H9 (cell line): ENCODE data around the gene BRD3OS. TPM values are rescaled to one million over a fixed set of nuclear protein-coding genes. Genes with fewer than 3 reads are reported as not detected.

Source experiments
- DNase-seq: peaks from one replicate; pipeline ENCODE4 v3.0.0-alpha.2; 2017
- H2AFZ ChIP-seq: one replicate; pipeline ENCODE4 v1.6.1; 2013; ENCODE audit warnings: mild to moderate bottlenecking, low read length, control low read depth, moderate library complexity
- H2AK5ac ChIP-seq: 2 replicates; pipeline ENCODE4 v1.6.1; 2013; ENCODE audit warnings: low read length, control low read depth, mixed read lengths; ENCODE audit not compliant: insufficient read length
- H2BK120ac ChIP-seq: one replicate; pipeline ENCODE4 v1.6.1; 2013; ENCODE audit warnings: low read depth, mild to moderate bottlenecking, low read length, control low read depth, inconsistent platforms; ENCODE audit not compliant: poor library complexity, severe bottlenecking
- H2BK12ac ChIP-seq: 2 replicates; pipeline ENCODE4 v1.6.1; 2013; ENCODE audit warnings: low read length, control low read depth, mixed read lengths, low read depth; ENCODE audit not compliant: insufficient read length
- H2BK15ac ChIP-seq: 2 replicates; pipeline ENCODE4 v1.6.1; 2013; ENCODE audit warnings: low read depth, low read length, control low read depth
- H2BK20ac ChIP-seq: one replicate; pipeline ENCODE4 v1.6.1; 2013; ENCODE audit warnings: low read depth, mild to moderate bottlenecking, low read length, control low read depth, inconsistent platforms; ENCODE audit not compliant: poor library complexity, severe bottlenecking
- H2BK5ac ChIP-seq: 2 replicates; pipeline ENCODE4 v1.6.1; 2013; ENCODE audit warnings: low read length, control low read depth, mixed read lengths; ENCODE audit not compliant: insufficient read length
- H3K14ac ChIP-seq: 2 replicates; pipeline ENCODE4 v1.6.1; 2013; ENCODE audit warnings: low read length, control low read depth; ENCODE audit not compliant: insufficient read depth
- H3K18ac ChIP-seq: 2 replicates; pipeline ENCODE4 v1.6.1; 2013; ENCODE audit warnings: low read depth, mild to moderate bottlenecking, mixed read lengths, low read length, control low read depth; ENCODE audit not compliant: insufficient read length
- H3K23ac ChIP-seq: 2 replicates; pipeline ENCODE4 v1.6.1; 2013; ENCODE audit warnings: low read length, control low read depth, mixed read lengths, low read depth; ENCODE audit not compliant: insufficient read length
- H3K23me2 ChIP-seq: 2 replicates; pipeline ENCODE4 v1.6.1; 2013; ENCODE audit warnings: low read depth, mild to moderate bottlenecking, mixed read lengths, low read length, control low read depth; ENCODE audit not compliant: insufficient read length, poor library complexity, severe bottlenecking
- H3K27ac ChIP-seq: 2 replicates; pipeline ENCODE4 v1.5.1; 2013; ENCODE audit warnings: low read length, control low read depth, mixed read lengths, low read depth; ENCODE audit not compliant: insufficient read length
- H3K27me3 ChIP-seq: 2 replicates; pipeline ENCODE4 v1.6.1; 2013; ENCODE audit warnings: low read length, control low read depth, inconsistent platforms; ENCODE audit not compliant: insufficient read depth
- H3K4ac ChIP-seq: 2 replicates; pipeline ENCODE4 v1.6.1; 2013; ENCODE audit warnings: low read depth, mild to moderate bottlenecking, control low read depth, inconsistent platforms, low read length, moderate library complexity
- H3K4me1 ChIP-seq: 2 replicates; pipeline ENCODE4 v1.6.1; 2013; ENCODE audit warnings: low read length, control low read depth, inconsistent platforms; ENCODE audit not compliant: insufficient read depth
- H3K4me2 ChIP-seq: 2 replicates; pipeline ENCODE4 v1.6.1; 2013; ENCODE audit warnings: low read length, control low read depth, mixed read lengths; ENCODE audit not compliant: insufficient read length, insufficient read depth
- H3K56ac ChIP-seq: 2 replicates; pipeline ENCODE4 v1.6.1; 2013; ENCODE audit warnings: low read depth, mild to moderate bottlenecking, mixed read lengths, low read length, control low read depth; ENCODE audit not compliant: insufficient read length
- H3K79me1 ChIP-seq: 2 replicates; pipeline ENCODE4 v1.6.1; 2013; ENCODE audit warnings: low read depth, mild to moderate bottlenecking, moderate library complexity, low read length, control low read depth, inconsistent platforms; ENCODE audit not compliant: insufficient read depth, poor library complexity, severe bottlenecking
- H3K79me2 ChIP-seq: 2 replicates; pipeline ENCODE4 v1.6.1; 2013; ENCODE audit warnings: low read length, control low read depth, inconsistent platforms; ENCODE audit not compliant: insufficient read depth
- H3K9ac ChIP-seq: 2 replicates; pipeline ENCODE4 v1.6.1; 2013; ENCODE audit warnings: low read length, control low read depth, mixed read lengths; ENCODE audit not compliant: insufficient read length; ENCODE audit errors: extremely low read depth
- H3K9me3 ChIP-seq: one replicate; pipeline ENCODE4 v1.6.1; 2013; ENCODE audit warnings: low read depth, low read length, inconsistent platforms; ENCODE audit not compliant: control insufficient read depth
- H3T11ph ChIP-seq: one replicate; pipeline ENCODE4 v1.6.1; 2013; ENCODE audit warnings: mild to moderate bottlenecking, low read length, control low read depth, inconsistent platforms
- H4K20me1 ChIP-seq: one replicate; pipeline ENCODE4 v1.6.1; 2013; ENCODE audit not compliant: control insufficient read depth, insufficient read length, insufficient read depth
- H4K5ac ChIP-seq: 2 replicates; pipeline ENCODE4 v1.6.1; 2013; ENCODE audit warnings: low read depth, mild to moderate bottlenecking, mixed read lengths, low read length, control low read depth; ENCODE audit not compliant: insufficient read length
- H4K8ac ChIP-seq: replicated peaks from 2 replicates; pipeline ENCODE4 v1.6.1; 2013; ENCODE audit warnings: low read length, control low read depth, mixed read lengths, low read depth; ENCODE audit not compliant: insufficient read length
- H4K91ac ChIP-seq: 2 replicates; pipeline ENCODE4 v1.6.1; 2013; ENCODE audit warnings: low read depth, mild to moderate bottlenecking, moderate library complexity, mixed read lengths, low read length, control low read depth; ENCODE audit not compliant: insufficient read length
- H3K27ac Mint-ChIP-seq, 3 experiments: 2 replicates in 2 of 3; 3 replicates in 1 of 3; pipeline ENCODE4 v1.8.0; 2020 to 2021; ENCODE audit warnings: mixed read lengths in 3 of 3, mild to moderate bottlenecking in 1 of 3, moderate library complexity in 1 of 3
- H3K27me3 Mint-ChIP-seq: 2 replicates; pipeline ENCODE4 v1.8.0; 2021; ENCODE audit warnings: low read depth, mild to moderate bottlenecking, moderate library complexity, mixed read lengths
- H3K36me3 Mint-ChIP-seq, 3 experiments: 2 replicates in 2 of 3; 3 replicates in 1 of 3; pipeline ENCODE4 v1.8.0; 2020 to 2021; ENCODE audit warnings: low read depth in 3 of 3, mixed read lengths in 3 of 3; ENCODE audit not compliant: insufficient read depth in 1 of 3
- H3K4me1 Mint-ChIP-seq, 2 experiments: 2 replicates each; pipeline ENCODE4 v1.8.0; 2020; ENCODE audit warnings: mixed read lengths in 2 of 2
- H3K4me3 Mint-ChIP-seq, 2 experiments: 2 replicates in 1 of 2; 3 replicates in 1 of 2; pipeline ENCODE4 v1.8.0; 2020 to 2021; ENCODE audit warnings: mild to moderate bottlenecking in 2 of 2, mixed read lengths in 2 of 2, moderate library complexity in 1 of 2
- H3K9me3 Mint-ChIP-seq, 2 experiments: 2 replicates in 1 of 2; 3 replicates in 1 of 2; pipeline ENCODE4 v1.8.0; 2020; ENCODE audit warnings: mild to moderate bottlenecking in 2 of 2, mixed read lengths in 2 of 2, moderate library complexity in 1 of 2
- CTCF ChIP-seq: fragments of 200-600 bp; sonication (generic); conservative IDR thresholded peaks from 3 replicates; pipeline ENCODE4 v1.8.0; 2021; ENCODE audit warnings: antibody characterized with exemption, mild to moderate bottlenecking
- WGBS: extraction: QIAGEN DNeasy Blood & Tissue Kit; methylation state at CpG from one replicate; pipeline ENCODE4 v1.1.7; 2013; ENCODE audit warnings: missing lambda C conversion rate, low lambda C conversion rate, mixed read lengths; ENCODE audit not compliant: insufficient read length; ENCODE audit errors: extremely low coverage; 5-methylcytosine and 5-hydroxymethylcytosine counted together
- total RNA-seq: library from RNA; stranded (reverse); gene quantifications from 2 replicates; pipeline ENCODE4 v1.2.1, GENCODE V29; 2021

The BRD3OS gene
- total RNA-seq, 1 experiment from 2014 or later: 16.4 TPM

GRCh38 chr9:134066526-134066912, 41.2 kb downstream of the BRD3OS start:
- peak overlapping the region; percentile 84 to 92 for H3K4me3 Mint-ChIP-seq
- peaks cover 6 to 7% of the 10 kb centered on the region in 2 experiments; a peak in 3 of 5 replicates for H3K9me3 Mint-ChIP-seq
- no peak for DNase-seq
- peaks cover 13% of the 10 kb centered on the region for H3K23me2 ChIP-seq
- H3K79me1 ChIP-seq: peaks cover 6% of the 10 kb centered on the region
- H3K27me3 Mint-ChIP-seq: peaks cover 28% of the 10 kb centered on the region
- no peak overlapping the region for H2BK12ac ChIP-seq
- H4K20me1 ChIP-seq: no peaks in the 10 kb centered on the region
- no peak overlapping the region for H4K91ac ChIP-seq
- no peak overlapping the region for H2BK5ac ChIP-seq
- H3T11ph ChIP-seq: no peak overlapping the region
- no peaks in the 10 kb centered on the region for H3K9me3 ChIP-seq
- H4K8ac ChIP-seq: no peak overlapping the region
- H3K79me2 ChIP-seq: peaks cover 41% of the 10 kb centered on the region; the same call in 1 of the 2 replicates
- H3K9ac ChIP-seq: peak overlapping the region; percentile 84
- no peaks in the 10 kb centered on the region; the same call in 1 of the 2 replicates for H3K27me3 ChIP-seq
- no peak overlapping the region for H3K18ac ChIP-seq
- H4K5ac ChIP-seq: no peak overlapping the region
- H2AFZ ChIP-seq: no peak overlapping the region
- H2BK20ac ChIP-seq: no peak overlapping the region
- peak overlapping the region; percentile 93 for H3K4me2 ChIP-seq
- peaks cover 26 to 38% of the 10 kb centered on the region in 2 experiments for H3K4me1 Mint-ChIP-seq
- H3K36me3 Mint-ChIP-seq: peaks cover 0 to 11% (median 3%) of the 10 kb centered on the region in 3 experiments; a peak in 4 of 7 replicates
- H3K56ac ChIP-seq: no peak overlapping the region
- H3K23ac ChIP-seq: no peak overlapping the region
- WGBS: no CpG with 5 or more reads among the region's 9 CpGs
- no peak overlapping the region for H2BK15ac ChIP-seq
- H3K14ac ChIP-seq: peak overlapping the region; percentile 91
- H3K4me1 ChIP-seq: no peaks in the 10 kb centered on the region
- no peak for TF ChIP-seq CTCF
- H2BK120ac ChIP-seq: no peak overlapping the region
- H3K4ac ChIP-seq: no peak overlapping the region
- H3K27ac ChIP-seq: no peak overlapping the region
- peak overlapping the region; percentile 77 to 89 (median 82); a peak in 5 of 7 replicates for H3K27ac Mint-ChIP-seq
- H2AK5ac ChIP-seq: no peak overlapping the region
